GM12878 (cell line): Measurements from ENCODE around the gene ABCC9. TPM values are rescaled to one million over a fixed set of nuclear protein-coding genes. Genes with fewer than 3 reads are reported as not detected.
"Not testable (repeated sequence)": the region's sequence is repeated elsewhere in the genome, so short reads cannot be mapped to it uniquely, and the experiment has no call there.

ENCODE experiments used
- ATAC-seq: fragments of 200-7000 bp; cut with Tn5 transposase; 3 replicates; pipeline ENCODE4 v1.9.1; 2020; ENCODE audit warnings: mild to moderate bottlenecking, moderate library complexity
- BruUV-seq: library from RNA; stranded (reverse); fragments of 400-500 nt; replicated peaks from 2 replicates; lab custom pipeline; 2021; lab: Mats Ljungman, UMichigan
- CTCF ChIA-PET: fragments of 300-600 bp; sonication (Branson Sonifier 250); formaldehyde crosslinking; extraction: SDS; loops from one replicate; lab custom pipeline; 2021; ENCODE audit warnings: inconsistent platforms; lab: Yijun Ruan, JAX
- POLR2A ChIA-PET: fragments of 350-600 bp; formaldehyde crosslinking; extraction: SDS; loops from one replicate; lab custom pipeline; 2021; ENCODE audit warnings: inconsistent platforms; lab: Charles Lee
- RAD21 ChIA-PET: fragments of 300-600 bp; sonication (Branson Sonifier 250); formaldehyde crosslinking; loops from one replicate; lab custom pipeline; 2023; ENCODE audit warnings: antibody characterized with exemption; ENCODE audit not compliant: unreplicated experiment; lab: Charles Lee
- SMC1A ChIA-PET: fragments of 300-600 bp; sonication (Branson Sonifier 250); formaldehyde crosslinking; loops from one replicate; lab custom pipeline; 2023; ENCODE audit not compliant: unreplicated experiment, uncharacterized antibody; lab: Charles Lee
- DNase-seq: peaks from one replicate; pipeline ENCODE4 v3.0.0-alpha.2; 2011; ENCODE audit warnings: low read depth, low spot score
- FAIRE-seq: peaks from 3 replicates; lab custom pipeline; 2011; peaks lifted over from hg19 to GRCh38; lab: Jason Lieb, UNC
- H2AFZ ChIP-seq: 2 replicates; pipeline ENCODE4 v1.6.0; 2011; ENCODE audit warnings: low read depth, low read length, control low read depth; ENCODE audit not compliant: control insufficient read depth
- H3K27ac ChIP-seq: 2 replicates; pipeline ENCODE4 v1.5.1; 2011; ENCODE audit warnings: control low read depth; ENCODE audit not compliant: control insufficient read depth, insufficient read depth
- H3K27me3 ChIP-seq, 2 experiments: replicated peaks in 1 of 2; 2 replicates each; pipeline versions ENCODE4 v1.6.0 to v1.6.1; 2011; ENCODE audit warnings: low read length in 1 of 2; ENCODE audit not compliant: control insufficient read depth in 2 of 2, insufficient read depth in 2 of 2
- H3K36me3 ChIP-seq, 2 experiments: 2 replicates each; pipeline ENCODE4 v1.5.1; 2011; ENCODE audit warnings: low read length in 1 of 2; ENCODE audit not compliant: control insufficient read depth in 2 of 2, insufficient read depth in 2 of 2
- H3K4me1 ChIP-seq: 2 replicates; pipeline ENCODE4 v1.6.1; 2011; ENCODE audit warnings: mild to moderate bottlenecking, low read length, moderate library complexity, mixed read lengths; ENCODE audit not compliant: control insufficient read depth, insufficient read depth
- H3K4me2 ChIP-seq: 2 replicates; pipeline ENCODE4 v1.6.0; 2011; ENCODE audit warnings: control low read depth; ENCODE audit not compliant: control insufficient read depth, insufficient read depth
- H3K4me3 ChIP-seq: fragments of 200-600 bp; sonication (generic); 2 replicates; pipeline ENCODE4 v1.5.1; 2016
- H3K79me2 ChIP-seq: 2 replicates; pipeline ENCODE4 v1.6.0; 2011; ENCODE audit warnings: low read length; ENCODE audit not compliant: control insufficient read depth, insufficient read depth
- H3K9ac ChIP-seq: 2 replicates; pipeline ENCODE4 v1.8.0; 2011; ENCODE audit warnings: low read length, control low read depth, mixed read lengths; ENCODE audit not compliant: control insufficient read depth, insufficient read depth
- H3K9me3 ChIP-seq: replicated peaks from 3 replicates; pipeline ENCODE4 v1.5.1; 2011; ENCODE audit warnings: mild to moderate bottlenecking, low read length; ENCODE audit not compliant: control insufficient read depth, insufficient read depth
- H4K20me1 ChIP-seq: 2 replicates; pipeline ENCODE4 v1.6.0; 2011; ENCODE audit not compliant: control insufficient read depth, insufficient read depth
- DPF2 ChIP-seq: fragments of 450-650 bp; IDR thresholded peaks from 2 replicates; pipeline ENCODE4 v1.6.1; 2017; ENCODE audit warnings: mild to moderate bottlenecking
- E4F1 ChIP-seq: fragments of 450-650 bp; IDR thresholded peaks from 2 replicates; pipeline ENCODE4 v1.6.1; 2018; ENCODE audit warnings: borderline replicate concordance, mild to moderate bottlenecking; ENCODE audit not compliant: partially characterized antibody
- EGR1 ChIP-seq, 2 experiments: IDR thresholded peaks; 1 replicate in 1 of 2; 2 replicates in 1 of 2; pipeline ENCODE4 v1.6.1; 2011 to 2012; ENCODE audit warnings: low read depth in 2 of 2, low read length in 2 of 2, borderline replicate concordance in 1 of 2, mild to moderate bottlenecking in 1 of 2, moderate library complexity in 1 of 2
- FOS ChIP-seq: IDR thresholded peaks from 3 replicates; pipeline ENCODE4 v1.6.1; 2011; ENCODE audit warnings: borderline replicate concordance; ENCODE audit not compliant: insufficient read length; ENCODE audit errors: extremely low read depth
- NR2F1 ChIP-seq: fragments of 450-650 bp; conservative IDR thresholded peaks from 2 replicates; pipeline ENCODE4 v1.6.1; 2017; ENCODE audit warnings: mild to moderate bottlenecking
- PAX5 ChIP-seq: IDR thresholded peaks from 2 replicates; pipeline ENCODE4 v1.6.1; 2011; ENCODE audit warnings: low read depth, low read length, borderline replicate concordance
- POLR2AphosphoS5 ChIP-seq: IDR thresholded peaks from 2 replicates; pipeline ENCODE4 v1.6.1; 2011; ENCODE audit warnings: mild to moderate bottlenecking, low read length, inconsistent platforms
- RB1 ChIP-seq: fragments of 450-650 bp; formaldehyde crosslinking; IDR thresholded peaks from 2 replicates; pipeline ENCODE4 v1.6.1; 2017; ENCODE audit warnings: mild to moderate bottlenecking, borderline replicate concordance
- SMARCA5 ChIP-seq: fragments of 450-650 bp; IDR thresholded peaks from 2 replicates; pipeline ENCODE4 v1.6.1; 2017; ENCODE audit warnings: mild to moderate bottlenecking
- SREBF1 ChIP-seq: IDR thresholded peaks from 2 replicates; pipeline ENCODE4 v1.6.1; 2012; ENCODE audit warnings: mild to moderate bottlenecking, low read length
- SUZ12 ChIP-seq: fragments of 200-600 bp; sonication (generic); IDR thresholded peaks from one replicate; pipeline ENCODE4 v1.6.1; 2018; ENCODE audit warnings: antibody characterized with exemption, mild to moderate bottlenecking; ENCODE audit not compliant: unreplicated experiment
- WGBS: methylation state at CpG from one replicate; pipeline ENCODE4 v1.1.6; 2016; ENCODE audit warnings: low lambda C conversion rate; ENCODE audit not compliant: insufficient replicate concordance, insufficient coverage; ENCODE audit errors: missing lambda C conversion rate; 5-methylcytosine and 5-hydroxymethylcytosine counted together
- in situ Hi-C: fragments of 300-500 bp; cut with MboI; formaldehyde crosslinking; loops from 9 replicates; pipeline ENCODE4 v1.14.3; 2018; ENCODE audit warnings: mixed read lengths
- intact Hi-C: fragments of 100-400 bp; cut with micrococcal nuclease; formaldehyde crosslinking; loops from one replicate; pipeline ENCODE4 v1.14.2; 2022; ENCODE audit not compliant: unreplicated experiment
- polyA plus RNA-seq, 11 experiments: library from polyadenylated mRNA; depleted of rRNA in 4 of 11; unstranded in 6 of 11; stranded (reverse) in 5 of 11; fragments of >200 nt; fragmentation: Nextera tagmentation in 4 of 11; fragmentation: Illumina TruSeq in 1 of 11; extraction: Ambion mirVana in 4 of 11; extraction: Trizol in 1 of 11; gene quantifications; 1 replicate in 1 of 11; 2 replicates in 10 of 11; pipeline versions ENCODE4 v1.2.1 to v1.2.3, GENCODE V29; 2011 to 2016; ENCODE audit warnings: inconsistent platforms in 2 of 11, missing spikeins in 2 of 11, low read depth in 1 of 11
- total RNA-seq, 4 experiments: library from RNA; depleted of rRNA in 3 of 4; stranded (reverse); fragments of >200 nt in 3 of 4; fragmentation: Illumina TruSeq in 1 of 4; extraction: Trizol in 1 of 4; gene quantifications; 2 replicates each; pipeline versions ENCODE4 v1.2.1 to v1.2.3, GENCODE V29; 2013 to 2021
- TF ChIP-seq, protein P1 (sequence below): fragments of 450-650 bp; IDR thresholded peaks from 2 replicates; pipeline ENCODE4 v1.6.1; 2017; ENCODE audit warnings: mild to moderate bottlenecking
- TF ChIP-seq, protein P2 (sequence below): IDR thresholded peaks from 2 replicates; pipeline ENCODE4 v1.6.1; 2012; ENCODE audit warnings: low read length, inconsistent platforms

ABCC9 gene
- total and polyA plus RNA-seq, 10 of the 15 experiments (the other 5 are each of a cell fraction or from before 2014, with no cell fraction given) = under 0.01 to 0.10 (median 0.04) TPM; not detected in 2

- Histone ChIP-seq H3K4me2 (no peak overlapping the region), H3K79me2 (no peaks in the 10 kb centered on the region), H3K36me3 (no peaks in the 10 kb centered on the region), H3K9ac (no peak overlapping the region), H3K27me3 (no peaks in the 10 kb centered on the region), H4K20me1 (no peaks in the 10 kb centered on the region), H3K4me1 (no peaks in the 10 kb centered on the region), H2AFZ (no peak overlapping the region), H3K9me3 (no peaks in the 10 kb centered on the region)
- ChIA-PET SMC1A (no interaction called here), RAD21 (no interaction called here), POLR2A (no interaction called here), CTCF (interaction anchor here (0.5 kb wide), 1 partner anchor 736 kb away, joined by 3 read pairs; no protein-coding TSS in a partner anchor)
- ATAC-seq (no peak), DNase-seq (no peak), FAIRE-seq (no peak)
- intact Hi-C loops = no loop called here
- BruUV-seq = no TSS peak
- WGBS = 42% methylated on average over 4 of the region's 4 CpGs
- TF ChIP-seq SUZ12 = no peak
- TF ChIP-seq, protein P1, sequence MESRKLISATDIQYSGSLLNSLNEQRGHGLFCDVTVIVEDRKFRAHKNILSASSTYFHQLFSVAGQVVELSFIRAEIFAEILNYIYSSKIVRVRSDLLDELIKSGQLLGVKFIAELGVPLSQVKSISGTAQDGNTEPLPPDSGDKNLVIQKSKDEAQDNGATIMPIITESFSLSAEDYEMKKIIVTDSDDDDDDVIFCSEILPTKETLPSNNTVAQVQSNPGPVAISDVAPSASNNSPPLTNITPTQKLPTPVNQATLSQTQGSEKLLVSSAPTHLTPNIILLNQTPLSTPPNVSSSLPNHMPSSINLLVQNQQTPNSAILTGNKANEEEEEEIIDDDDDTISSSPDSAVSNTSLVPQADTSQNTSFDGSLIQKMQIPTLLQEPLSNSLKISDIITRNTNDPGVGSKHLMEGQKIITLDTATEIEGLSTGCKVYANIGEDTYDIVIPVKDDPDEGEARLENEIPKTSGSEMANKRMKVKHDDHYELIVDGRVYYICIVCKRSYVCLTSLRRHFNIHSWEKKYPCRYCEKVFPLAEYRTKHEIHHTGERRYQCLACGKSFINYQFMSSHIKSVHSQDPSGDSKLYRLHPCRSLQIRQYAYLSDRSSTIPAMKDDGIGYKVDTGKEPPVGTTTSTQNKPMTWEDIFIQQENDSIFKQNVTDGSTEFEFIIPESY = no peak
- no peak for TF ChIP-seq SREBF1
- no peak for TF ChIP-seq SMARCA5
- TF ChIP-seq, protein P2, sequence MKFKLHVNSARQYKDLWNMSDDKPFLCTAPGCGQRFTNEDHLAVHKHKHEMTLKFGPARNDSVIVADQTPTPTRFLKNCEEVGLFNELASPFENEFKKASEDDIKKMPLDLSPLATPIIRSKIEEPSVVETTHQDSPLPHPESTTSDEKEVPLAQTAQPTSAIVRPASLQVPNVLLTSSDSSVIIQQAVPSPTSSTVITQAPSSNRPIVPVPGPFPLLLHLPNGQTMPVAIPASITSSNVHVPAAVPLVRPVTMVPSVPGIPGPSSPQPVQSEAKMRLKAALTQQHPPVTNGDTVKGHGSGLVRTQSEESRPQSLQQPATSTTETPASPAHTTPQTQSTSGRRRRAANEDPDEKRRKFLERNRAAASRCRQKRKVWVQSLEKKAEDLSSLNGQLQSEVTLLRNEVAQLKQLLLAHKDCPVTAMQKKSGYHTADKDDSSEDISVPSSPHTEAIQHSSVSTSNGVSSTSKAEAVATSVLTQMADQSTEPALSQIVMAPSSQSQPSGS = no peak
- TF ChIP-seq EGR1 (IDR thresholded peaks at IDR 0.05; ENCODE audit: borderline replicate concordance in 1 of 2, low read depth in 2 of 2, low read length in 2 of 2) = no peak
- no peak for TF ChIP-seq E4F1
- no peak for TF ChIP-seq PAX5
- no peak for TF ChIP-seq DPF2
- no peak for TF ChIP-seq NR2F1
- no peak for TF ChIP-seq POLR2AphosphoS5
- no peak for TF ChIP-seq RB1
- TF ChIP-seq FOS = no peak
- TF ChIP-seq, all 136 proteins: peak for 0
- Histone ChIP-seq H3K4me3 (no peak overlapping the region), H3K27ac (no peak overlapping the region)
- in situ Hi-C loops = no loop called here
These were observed 7.6 kb downstream of the ABCC9 start for GRCh38 chr12:21933656-21934055.

DNA sequence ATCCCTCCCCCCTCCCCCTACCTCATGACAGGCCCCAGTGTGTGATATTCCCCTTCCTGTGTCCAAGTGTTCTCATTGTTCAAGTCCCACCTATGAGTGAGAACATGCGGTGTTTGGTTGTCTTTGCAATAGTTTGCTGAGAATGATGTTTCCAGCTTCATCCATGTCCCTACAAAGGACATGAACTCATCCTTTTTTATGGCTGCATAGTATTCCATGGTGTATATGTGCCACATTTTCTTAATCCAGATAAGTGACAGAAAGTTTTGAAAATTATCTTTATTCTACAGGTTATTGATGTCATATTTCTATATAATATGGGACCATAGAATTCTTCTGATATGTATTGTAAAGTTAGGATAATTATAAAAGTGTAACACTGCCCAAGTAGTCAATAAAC lies 11.3 kb downstream of the ABCC9 start:
- CTCF ChIA-PET, FAIRE-seq, H3K9me3 ChIP-seq, ATAC-seq, BruUV-seq, DNase-seq, H3K4me1 ChIP-seq, H3K79me2 ChIP-seq, H4K20me1 ChIP-seq, H3K4me3 ChIP-seq, H3K27ac ChIP-seq, RAD21 ChIA-PET, H3K9ac ChIP-seq, H3K36me3 ChIP-seq, intact Hi-C loops, H2AFZ ChIP-seq, H3K27me3 ChIP-seq, POLR2A ChIA-PET, in situ Hi-C loops, H3K4me2 ChIP-seq, SMC1A ChIA-PET: not testable (repeated sequence)
- 38% methylated on average over 1 of the region's 1 CpG for WGBS
